ENCODE results near the gene PXMP2.

PXMP2 gene

DNA sequence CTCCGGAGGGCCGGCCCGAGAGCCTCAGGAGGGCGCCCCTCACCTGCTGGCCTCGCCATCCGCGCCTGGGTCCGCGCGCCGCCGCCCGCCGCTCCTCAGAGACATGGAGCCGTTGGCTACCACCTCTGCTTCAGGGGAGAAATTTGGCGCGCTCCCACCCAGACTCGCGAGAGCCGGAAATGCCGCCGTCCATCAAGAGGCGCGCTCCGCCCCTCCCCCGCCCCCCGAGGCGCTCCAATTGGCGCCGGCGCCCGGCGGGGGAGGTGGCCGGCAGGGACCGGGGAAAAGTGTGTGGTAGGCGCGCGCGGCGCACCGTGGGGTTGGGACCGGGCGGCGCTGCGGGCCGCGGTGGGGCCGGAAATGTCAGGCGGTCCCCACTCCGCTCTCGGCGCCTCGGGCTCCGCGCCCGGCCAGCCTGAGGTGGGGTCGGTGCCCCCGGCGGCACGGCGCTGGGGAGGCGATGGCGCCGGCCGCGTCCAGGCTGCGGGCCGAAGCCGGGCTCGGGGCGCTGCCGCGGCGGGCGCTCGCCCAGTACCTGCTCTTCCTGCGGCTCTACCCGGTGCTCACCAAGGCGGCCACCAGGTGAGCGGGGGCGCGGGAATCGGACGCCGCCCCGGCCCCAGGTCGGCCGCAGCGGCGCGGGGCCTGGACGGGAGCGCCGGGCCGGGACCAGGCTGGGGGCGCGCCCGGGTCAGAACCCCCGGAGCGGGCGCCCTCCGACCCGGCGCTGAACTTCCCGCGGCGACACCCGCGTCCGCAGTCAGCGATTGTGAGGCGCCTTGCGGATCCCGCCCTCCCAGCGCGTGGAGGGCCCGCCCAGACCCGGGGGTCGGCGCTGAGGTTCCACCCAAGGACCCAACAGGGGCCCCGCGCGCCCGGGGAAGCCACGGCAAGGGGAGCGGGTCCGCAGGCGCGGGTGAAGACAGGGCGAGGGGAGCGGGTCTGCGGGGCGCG lies at the start of gene PXMP2, which contains the start of gene POLE:
Gene PXMP2, plus strand, starts transcription at position 377 of the 954 bp plus-strand sequence. Its CDS starts 84 bp downstream, at position 461.
Gene POLE, minus strand, starts transcription at position 132 of the 954 bp plus-strand sequence. Its CDS starts 27 bp downstream, at position 105.
- DNase-seq (ENCODE audit: low read depth in 2 of 2): peak; percentile 94 to 96

DNA sequence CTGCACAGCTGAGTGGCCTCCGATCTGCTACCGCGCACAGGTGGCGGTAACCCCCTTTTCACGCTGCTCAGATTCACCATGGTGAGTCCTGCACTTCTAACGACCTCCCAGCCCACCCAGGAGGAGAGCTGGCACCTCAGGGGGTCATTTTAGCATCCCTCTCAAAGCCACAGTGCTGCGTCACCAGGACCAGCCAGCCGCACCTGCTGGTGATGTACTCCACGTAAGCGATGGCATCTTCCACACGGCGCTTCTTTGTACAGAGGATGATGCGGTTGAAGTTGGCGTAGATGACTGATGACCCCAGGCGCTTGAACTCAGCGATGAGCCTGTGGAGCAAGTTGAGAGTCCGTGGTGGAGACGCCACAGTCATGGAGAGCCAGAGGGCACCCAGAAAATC lies 49.6 kb upstream of the PXMP2 start:
- DNase-seq (ENCODE audit: low read depth in 2 of 2): no peak

DNA sequence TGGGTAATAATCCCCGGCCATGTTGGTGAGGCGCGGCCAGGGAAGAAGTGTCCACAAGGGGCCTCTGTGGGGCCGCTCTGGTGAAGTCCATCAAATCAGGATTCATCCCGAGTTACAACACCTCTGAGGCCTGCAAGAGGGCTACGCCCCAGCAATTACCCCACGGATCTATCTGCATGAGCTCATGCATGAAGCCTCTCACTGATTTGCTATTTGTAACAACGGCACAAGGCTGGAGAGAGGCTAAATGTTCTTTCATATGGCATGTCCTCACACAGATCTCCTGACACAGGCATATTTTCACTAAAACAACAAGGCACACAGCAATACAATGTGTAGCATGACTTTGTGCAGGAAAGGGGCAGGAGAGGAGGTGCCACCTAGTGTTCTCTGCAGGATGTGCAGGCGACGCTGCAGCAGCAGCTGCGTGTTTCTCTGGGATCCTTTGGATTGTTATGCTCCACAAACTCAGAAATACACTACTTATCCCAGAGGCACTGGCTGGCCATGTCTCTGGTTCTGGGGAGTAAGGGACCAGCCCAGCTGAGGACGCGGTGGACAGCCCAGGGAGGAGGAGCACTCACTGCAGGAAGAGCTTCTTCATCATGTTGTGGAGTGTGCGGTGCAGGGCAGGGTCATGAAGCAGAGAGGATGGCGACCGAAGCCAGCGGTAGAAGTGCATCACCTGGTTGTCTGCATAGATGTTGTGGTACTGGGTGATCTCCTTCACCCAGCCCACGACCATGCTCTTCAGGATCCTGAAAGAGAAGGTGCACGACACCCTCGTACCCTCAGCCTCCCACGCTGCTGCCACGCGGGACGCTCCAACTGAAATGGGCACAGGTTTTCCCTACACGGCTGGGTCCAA lies 48.6 kb upstream of the PXMP2 start:
- DNase-seq (ENCODE audit: low read depth in 2 of 2): no peak

DNA sequence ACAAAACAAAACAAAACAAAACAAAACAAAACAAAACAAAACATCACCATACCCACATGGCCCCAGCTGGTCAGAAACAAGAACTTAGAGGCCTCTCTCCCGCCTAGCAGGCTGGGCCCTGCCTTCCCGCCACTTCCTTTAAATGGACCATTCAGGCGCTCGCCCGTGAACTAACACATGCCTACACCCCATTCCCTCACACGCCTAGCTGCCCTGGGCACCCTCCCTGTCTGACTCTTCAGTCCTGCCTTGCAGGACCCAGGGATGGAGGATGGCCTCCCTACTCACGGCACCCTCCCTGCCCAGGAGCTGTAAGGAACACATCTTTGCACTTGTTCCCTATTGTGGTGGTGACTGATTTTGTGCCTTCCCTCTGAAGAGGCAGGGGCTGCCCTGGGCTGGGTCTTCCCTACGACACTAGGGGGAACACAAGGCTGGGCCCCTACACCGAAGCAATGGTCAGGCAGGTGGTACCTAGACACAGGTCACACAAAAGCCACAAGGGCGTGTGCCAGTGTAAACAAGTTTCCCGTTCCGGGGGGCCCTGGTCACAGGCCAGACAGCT lies 47.3 kb upstream of the PXMP2 start:
- no peak for DNase-seq (ENCODE audit: low read depth in 2 of 2)

DNA sequence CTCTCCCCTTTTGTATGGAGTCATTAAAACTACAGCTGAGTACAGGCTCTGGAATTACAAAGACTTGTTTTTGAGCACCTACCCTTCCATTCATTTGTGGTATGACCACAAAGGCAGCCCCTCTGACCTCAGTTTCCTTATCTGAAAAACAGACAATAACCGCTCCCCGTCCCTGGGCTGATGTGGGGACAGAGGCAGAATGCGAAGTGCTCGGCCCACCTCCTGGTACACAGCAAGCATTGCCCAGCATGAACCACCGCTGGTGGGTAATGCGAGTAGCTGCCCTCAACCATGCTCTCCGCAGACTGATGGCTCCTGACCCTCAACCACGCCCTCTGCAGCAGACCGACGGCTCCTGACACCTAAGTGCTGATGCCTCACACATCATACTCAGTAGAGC lies 46.5 kb upstream of the PXMP2 start:
- no peak for DNase-seq (ENCODE audit: low read depth in 2 of 2)

DNA sequence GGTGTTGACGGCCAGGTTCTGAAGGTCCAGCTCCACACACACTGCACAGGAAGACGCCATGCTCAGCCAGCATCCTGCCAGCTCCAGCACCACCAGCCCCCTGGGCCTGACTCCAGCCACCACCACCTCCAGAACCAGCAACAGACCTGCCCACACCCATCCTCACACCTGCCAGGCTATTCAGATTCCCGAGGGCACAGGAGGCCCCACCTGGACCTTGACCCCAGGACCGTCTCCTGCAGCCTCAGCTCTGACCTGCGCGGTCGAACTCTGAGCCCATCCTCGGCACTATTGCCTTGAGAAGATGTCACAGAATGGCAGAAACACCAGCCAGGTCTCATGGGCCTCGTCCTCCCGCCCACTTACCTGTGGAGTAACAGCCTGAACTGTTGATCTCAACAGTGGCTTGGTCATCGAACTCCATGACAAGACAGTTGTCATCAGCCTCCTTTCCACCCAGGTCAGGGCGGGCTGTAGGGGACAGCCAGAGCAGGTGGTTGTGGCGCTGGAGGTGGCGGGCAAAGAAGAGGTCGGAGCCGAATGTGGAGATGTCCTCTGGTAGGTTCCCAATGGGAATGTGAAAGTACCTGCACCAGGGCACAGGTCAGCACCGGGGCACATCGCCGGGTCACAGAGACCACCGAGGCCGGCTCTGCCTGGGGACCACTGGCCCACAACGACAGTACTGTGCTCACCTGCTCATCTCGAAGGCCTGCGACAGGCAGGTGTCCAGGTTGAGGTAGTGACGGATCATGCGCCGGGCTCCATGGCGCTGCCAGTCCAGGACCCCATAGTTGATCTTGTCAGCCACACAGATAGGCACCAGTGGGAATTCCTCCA lies 45.4 kb upstream of the PXMP2 start:
- no peak for DNase-seq (ENCODE audit: low read depth in 2 of 2)

DNA sequence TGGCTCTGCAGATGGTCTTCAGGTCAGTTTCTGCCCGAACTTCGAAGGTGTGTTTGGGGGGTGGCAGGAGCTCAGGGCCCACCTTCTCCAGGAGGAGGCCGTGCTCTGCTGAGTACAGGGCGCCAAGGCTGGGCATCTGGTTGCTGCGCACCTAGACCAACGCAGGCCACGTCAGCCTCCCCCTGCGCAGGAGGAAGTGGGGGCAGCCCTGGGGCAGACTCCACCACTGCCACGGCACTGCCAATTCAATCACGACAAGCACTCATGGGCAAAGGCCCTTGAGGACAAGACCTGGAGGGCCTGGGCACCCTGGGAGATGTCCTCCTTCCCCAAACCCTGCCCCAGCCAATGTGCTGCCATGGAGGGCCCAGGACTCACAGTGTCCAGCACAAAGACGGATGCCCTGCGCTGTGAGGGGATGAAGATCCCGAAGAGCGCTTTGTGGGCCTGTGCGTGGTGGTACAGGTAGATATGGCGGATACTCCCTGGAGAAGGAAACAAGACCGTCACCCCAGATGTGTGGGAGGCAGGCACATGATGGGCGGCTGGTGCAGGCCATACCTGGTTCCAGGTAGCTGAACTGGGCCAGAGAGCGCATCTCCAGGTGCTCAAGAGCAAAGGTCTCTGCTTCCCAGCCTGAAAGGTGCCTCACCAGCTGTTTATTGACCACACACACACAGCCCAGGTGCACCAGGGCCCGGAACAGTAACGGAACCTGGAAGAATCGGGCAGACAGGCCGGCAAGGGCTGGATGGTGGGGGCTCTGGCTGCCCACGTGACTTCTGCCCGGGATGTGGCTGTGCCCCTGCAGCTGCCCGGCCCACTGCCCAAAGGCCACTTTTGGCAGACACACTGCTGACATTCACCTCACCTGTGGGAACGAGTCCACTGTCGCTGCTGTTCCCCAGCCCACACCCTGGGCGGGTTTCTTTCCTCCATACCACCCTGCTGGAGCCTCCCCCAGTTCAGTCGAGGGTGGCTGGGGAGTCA lies 44.2 kb upstream of the PXMP2 start:
- no peak for DNase-seq (ENCODE audit: low read depth in 2 of 2)

DNA sequence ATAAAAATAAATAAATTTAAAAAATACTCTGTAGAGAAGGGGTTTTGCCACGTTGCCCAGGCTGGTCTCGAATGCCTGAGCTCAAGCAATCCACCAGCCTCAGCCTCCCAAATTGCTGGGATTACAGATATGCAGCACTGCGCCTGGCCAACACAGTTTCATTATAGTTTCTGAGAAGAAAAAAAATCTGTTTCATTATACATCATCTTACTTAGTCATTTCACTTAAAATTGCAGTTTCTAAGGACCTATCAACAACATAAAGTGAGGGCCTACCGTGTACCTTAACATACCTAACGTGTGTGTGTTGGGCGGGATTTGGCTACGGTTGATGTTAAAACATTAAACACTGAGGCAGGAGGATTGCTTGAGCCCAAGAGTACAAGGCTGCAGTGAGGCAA lies 40.5 kb upstream of the PXMP2 start:
- DNase-seq (ENCODE audit: low read depth in 2 of 2): no peak

DNA sequence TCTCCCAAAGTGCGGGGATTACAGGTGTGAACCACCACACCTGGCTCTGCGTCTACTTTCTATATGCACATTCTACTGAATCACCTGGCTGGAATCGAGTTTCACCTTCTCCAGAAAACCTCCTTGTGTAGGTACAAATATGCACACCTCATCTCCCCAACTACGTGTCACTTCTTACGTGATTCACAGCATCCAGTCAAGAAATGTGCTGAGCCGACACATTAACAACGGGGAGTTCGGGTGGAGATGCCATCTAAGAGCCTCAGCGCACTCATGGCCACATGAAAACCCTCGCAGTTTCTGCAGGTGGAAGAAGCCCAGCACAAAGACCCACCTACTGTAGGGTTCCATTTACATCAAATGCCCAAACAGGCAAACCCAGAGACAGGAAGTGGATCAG lies 39.5 kb upstream of the PXMP2 start:
- DNase-seq (ENCODE audit: low read depth in 2 of 2): no peak

DNA sequence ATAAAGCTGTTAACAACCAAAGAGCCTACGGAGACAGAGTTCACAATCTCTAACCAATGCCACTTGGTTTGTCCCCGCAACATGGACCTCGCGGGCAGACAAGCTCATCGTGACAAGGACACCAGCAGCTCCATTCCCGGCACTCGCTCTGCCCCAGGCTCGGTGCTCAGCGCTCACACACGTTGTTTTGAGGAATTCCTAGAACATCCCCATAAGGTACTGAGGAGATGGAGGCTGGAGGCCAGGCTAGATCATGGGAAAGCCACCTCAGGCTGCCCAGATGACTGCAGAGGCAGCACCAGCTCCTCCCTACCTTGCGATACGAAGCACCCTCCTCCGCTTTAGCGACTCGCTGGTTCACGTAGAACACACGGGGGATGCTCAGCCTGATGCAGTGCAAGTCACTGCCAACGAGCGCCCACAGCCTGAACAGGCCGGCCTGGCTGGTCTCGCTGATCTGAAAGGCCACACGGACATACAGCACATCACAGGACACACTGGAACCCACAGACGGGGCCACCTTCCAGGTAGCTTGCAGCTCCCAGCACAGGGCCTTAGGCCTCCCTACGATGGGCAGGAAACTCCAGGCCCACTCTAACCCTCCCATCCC lies 38.7 kb upstream of the PXMP2 start:
- no peak for DNase-seq (ENCODE audit: low read depth in 2 of 2)

DNA sequence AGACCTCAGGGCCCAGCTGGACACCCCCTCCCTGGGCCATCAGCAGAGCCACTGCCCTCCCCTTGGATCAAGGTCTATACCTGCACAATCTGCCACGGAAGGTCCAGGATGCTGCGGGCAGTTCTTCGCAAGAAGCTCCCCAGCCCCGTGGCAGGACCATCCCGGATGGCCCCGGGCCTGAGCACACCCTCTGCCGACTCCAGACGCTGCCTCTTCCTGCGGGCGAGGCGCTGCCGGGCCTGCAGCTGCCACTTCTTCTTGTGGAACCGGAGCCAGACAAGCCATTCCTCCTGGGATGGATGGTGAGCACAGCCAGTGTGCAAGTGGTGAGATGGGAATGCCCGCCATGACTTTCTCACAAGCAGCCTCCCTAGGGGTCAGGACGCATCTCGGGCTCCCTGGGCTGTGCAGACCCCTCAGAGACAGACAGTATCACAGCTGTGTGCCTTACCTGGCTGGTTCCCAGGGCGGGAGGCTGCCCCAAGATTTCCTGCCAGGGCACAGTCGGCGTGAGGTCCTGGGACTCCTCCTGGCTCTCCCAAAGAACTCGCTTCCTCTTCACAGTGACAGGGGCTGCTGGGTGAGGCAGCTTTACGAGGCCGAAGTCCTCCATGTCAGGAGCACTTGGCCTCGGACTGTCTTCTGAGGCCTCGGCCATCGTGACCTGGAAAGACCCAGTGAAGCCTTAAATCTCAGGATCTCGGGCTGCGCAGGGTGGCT lies 38.0 kb upstream of the PXMP2 start:
- no peak for DNase-seq (ENCODE audit: low read depth in 2 of 2)

DNA sequence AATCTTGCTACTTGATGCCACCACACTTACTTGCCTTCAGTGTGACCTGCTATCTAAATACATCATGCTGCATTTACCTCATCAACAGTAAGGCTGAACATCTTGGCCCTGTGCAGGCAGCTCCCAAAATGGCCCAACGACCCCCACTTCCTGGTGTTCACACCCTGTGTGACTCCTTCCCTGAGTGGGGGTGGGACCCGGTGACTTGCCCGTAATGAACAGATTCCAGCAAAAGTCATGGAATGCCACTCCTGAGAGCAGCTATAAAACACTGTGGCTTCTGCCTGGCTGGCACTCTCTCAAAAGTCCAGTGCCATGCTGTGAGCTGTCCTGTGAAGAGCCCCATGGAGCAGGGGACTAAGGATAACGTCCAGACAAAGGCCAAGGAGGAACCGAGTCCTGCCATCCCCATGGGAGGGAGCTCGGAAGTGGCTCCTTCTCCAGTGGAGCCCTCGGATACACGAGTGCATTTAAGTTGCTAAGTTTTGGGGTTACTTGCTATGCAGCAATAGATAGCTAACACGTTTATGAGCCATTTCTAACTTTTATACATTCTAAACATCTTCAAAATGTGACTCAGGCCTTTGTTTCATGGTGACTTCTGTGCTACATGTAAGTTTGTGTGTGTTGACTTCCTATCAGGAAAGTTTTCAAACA lies 35.8 kb upstream of the PXMP2 start:
- no peak for DNase-seq (ENCODE audit: low read depth in 2 of 2)

DNA sequence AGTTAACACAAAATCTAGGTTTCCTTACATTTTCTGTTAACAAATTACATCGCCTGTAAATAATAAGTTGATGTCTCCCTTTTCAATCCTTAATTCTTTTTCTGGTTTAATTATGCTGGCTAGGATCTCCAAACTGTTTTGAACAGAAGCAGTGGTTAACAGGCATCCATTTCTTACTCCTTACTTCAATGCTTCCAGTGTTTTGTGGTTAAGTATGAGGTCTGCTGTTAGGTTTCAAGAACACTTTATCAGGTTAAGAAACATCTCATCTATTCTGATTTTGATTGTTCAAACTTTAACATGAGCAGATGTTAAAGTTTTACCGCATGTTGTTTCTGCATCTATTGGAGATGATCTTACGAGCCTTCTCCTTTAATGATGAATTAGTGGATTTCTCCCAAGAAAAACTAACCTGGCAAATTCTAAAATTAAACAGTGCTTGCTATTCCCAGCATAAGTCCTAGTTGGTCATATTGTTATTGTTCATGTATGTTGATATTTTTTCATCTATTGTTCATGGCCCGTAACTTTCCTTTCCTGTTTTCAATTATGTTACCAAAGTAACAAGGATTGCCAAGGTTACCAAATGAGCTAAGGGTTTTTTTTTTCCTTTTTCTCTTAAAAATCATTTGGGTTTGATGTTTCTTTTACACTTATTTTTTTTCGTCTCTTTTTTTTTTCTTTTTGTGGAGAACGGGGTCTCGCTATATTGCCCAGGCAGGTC lies 33.7 kb upstream of the PXMP2 start:
- no peak for DNase-seq (ENCODE audit: low read depth in 2 of 2)

DNA sequence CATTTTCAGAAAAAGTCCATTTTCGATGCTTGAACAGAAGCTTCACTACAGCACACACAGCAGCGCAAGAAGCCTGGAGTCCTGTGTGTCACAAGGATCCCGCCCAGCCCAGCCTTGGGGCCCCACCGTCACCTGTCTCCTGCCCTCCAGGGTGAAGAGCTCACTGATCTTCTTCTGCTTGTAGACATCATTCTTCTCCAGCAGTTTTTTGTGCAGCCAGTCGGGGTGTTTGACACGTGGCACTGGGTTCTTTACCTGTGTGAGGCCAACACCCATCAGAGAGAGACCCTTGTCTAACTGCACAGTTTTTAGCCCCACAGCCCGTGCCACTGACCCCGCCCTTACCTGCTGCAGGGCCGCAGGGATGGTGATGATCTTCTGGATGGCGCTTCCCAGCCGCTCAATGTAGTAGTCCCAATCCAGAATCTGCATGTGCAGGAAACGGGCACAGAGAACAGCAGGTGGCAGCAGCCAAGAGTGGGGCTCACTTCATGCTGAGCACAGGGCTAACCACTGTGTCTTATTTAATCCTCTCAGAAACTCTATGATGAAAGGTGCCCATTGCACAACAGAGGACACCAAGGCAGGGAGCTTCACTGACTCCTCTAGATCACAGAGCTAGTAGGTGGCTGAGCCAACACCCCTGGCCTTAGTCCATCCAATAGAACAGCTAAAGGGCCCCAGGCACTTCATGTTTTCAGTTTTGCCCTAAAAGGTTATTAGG lies 30.2 kb upstream of the PXMP2 start:
- DNase-seq (ENCODE audit: low read depth in 2 of 2): no peak

DNA sequence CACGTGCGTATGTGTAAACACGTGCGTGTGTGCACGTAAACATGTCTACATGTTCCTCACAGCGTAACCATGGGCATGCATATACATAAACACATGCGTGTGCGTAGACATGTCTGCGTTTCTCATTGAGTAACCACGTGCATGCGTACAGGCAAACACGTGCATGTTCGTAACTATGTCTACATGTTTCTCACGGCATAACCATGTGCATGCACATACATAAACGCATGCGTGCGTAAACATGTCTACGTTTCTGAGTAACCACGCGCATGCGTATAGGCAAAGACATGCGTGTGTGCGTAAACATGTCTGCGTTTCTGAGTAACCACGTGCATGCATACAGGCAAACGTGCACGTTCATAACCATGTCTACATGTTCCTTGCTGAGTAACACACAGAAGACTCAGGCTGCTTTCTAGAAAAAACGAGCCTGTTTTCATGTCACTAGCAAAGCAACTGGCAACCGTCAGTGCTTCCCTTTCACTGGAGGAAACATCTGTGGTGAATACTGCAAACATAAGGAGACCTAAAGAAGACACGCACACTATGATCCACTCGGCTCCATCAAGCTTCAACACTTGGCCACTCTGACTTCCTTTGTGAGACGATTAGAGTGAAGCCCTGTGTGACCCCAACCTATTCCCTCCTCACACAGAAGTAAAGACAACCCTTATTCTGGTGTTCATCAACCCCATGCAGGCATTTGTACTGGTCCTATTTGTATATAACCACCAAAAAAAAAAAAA lies 29.1 kb upstream of the PXMP2 start:
- DNase-seq (ENCODE audit: low read depth in 2 of 2): no peak

DNA sequence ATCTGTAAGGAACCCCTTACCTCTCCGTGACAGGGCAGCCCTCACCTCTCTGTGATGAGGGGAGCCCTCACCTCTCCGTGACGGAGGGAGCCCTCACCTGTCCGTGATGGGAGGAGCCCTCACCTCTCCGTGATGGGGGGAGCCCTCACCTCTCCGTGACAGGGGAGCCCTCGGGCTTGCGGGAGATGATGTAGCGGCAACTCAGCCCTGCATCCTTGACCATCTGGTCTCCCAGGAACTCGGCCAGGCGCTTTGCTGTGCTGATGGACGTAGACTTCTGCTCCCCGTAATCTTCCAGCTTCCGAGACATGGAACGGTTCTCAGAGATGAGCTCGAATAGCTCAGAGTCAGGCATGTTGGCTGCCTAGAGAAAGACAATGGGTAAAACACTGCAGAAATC lies 28.2 kb upstream of the PXMP2 start:
- DNase-seq (ENCODE audit: low read depth in 2 of 2): no peak
